ENCODE measurements around the gene CLEC4M. TPM values are rescaled to one million over a fixed set of nuclear protein-coding genes. Genes with fewer than 3 reads are reported as not detected.

The CLEC4M gene
- total RNA-seq, 1 donor from 2014 or later, result not detected

DNA sequence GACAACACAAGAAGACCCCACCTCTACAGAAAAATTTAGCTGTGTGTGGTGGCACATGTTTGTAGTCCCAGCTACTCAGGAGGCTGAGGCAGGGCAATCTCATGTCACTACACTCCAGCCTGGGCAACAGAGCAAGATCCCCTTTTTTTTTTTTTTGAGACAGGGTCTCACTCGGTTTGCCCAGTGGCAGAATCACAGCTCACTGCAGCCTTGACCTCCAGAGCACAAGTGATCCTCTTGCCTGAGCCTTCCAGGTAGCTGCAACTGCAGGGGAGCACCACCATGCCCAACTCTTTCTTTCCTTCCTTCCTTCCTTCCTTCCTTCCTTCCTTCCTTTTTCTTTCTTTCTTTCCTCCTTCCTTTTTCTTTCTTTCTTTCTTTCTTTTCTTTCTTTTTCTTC lies 26.9 kb upstream of the CLEC4M start:
- Histone ChIP-seq H3K27ac (no peak overlapping the region), H3K4me3 (no peak overlapping the region), H3K27me3 (no peaks in the 10 kb centered on the region), H3K36me3 (no peaks in the 10 kb centered on the region), H3K9me3 (no peaks in the 10 kb centered on the region), H3K4me1 (no peaks in the 10 kb centered on the region)
- intact Hi-C loops (cut with DNase I), result no loop called here
- DNase-seq (ENCODE audit: extremely low spot score in 2 of 2), result no peak
- no peak for TF ChIP-seq POLR2AphosphoS5 (IDR thresholded peaks at IDR 0.05; ENCODE audit: insufficient read depth in 1 of 2, low read depth in 1 of 2)
- TF ChIP-seq POLR2A (IDR thresholded peaks at IDR 0.05), result no peak
- TF ChIP-seq, protein P1, sequence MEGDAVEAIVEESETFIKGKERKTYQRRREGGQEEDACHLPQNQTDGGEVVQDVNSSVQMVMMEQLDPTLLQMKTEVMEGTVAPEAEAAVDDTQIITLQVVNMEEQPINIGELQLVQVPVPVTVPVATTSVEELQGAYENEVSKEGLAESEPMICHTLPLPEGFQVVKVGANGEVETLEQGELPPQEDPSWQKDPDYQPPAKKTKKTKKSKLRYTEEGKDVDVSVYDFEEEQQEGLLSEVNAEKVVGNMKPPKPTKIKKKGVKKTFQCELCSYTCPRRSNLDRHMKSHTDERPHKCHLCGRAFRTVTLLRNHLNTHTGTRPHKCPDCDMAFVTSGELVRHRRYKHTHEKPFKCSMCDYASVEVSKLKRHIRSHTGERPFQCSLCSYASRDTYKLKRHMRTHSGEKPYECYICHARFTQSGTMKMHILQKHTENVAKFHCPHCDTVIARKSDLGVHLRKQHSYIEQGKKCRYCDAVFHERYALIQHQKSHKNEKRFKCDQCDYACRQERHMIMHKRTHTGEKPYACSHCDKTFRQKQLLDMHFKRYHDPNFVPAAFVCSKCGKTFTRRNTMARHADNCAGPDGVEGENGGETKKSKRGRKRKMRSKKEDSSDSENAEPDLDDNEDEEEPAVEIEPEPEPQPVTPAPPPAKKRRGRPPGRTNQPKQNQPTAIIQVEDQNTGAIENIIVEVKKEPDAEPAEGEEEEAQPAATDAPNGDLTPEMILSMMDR (IDR thresholded peaks at IDR 0.05), result no peak

DNA sequence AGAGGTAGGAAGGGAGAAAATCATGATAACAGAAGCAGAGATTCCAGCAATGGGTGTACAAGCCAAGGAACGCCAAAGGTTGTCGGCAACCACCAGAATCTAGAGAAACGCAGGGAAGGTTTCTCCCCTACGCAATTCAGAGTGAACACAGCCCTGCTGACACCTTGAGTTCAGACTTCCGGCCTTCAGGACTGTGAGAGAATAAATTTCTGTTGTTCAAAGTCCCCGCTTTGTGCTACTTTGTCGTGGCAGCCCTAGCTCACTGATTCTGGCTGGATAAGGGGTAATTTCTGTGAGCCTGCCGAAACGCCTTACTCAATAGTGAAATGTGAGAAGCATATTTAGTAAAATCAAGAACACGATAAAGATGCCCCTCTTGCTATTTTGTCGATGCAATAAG lies 25.8 kb upstream of the CLEC4M start:
- TF ChIP-seq POLR2A (IDR thresholded peaks at IDR 0.05) (no peak), POLR2AphosphoS5 (IDR thresholded peaks at IDR 0.05; ENCODE audit: insufficient read depth in 1 of 2, low read depth in 1 of 2) (no peak)
- TF ChIP-seq, protein P1 (IDR thresholded peaks at IDR 0.05), result no peak
- Histone ChIP-seq H3K9me3 (no peaks in the 10 kb centered on the region), H3K36me3 (no peaks in the 10 kb centered on the region), H3K27ac (no peak overlapping the region), H3K27me3 (no peaks in the 10 kb centered on the region), H3K4me1 (no peaks in the 10 kb centered on the region), H3K4me3 (no peak overlapping the region)
- intact Hi-C loops (cut with DNase I), result no loop called here
- no peak for DNase-seq (ENCODE audit: extremely low spot score in 2 of 2)

DNA sequence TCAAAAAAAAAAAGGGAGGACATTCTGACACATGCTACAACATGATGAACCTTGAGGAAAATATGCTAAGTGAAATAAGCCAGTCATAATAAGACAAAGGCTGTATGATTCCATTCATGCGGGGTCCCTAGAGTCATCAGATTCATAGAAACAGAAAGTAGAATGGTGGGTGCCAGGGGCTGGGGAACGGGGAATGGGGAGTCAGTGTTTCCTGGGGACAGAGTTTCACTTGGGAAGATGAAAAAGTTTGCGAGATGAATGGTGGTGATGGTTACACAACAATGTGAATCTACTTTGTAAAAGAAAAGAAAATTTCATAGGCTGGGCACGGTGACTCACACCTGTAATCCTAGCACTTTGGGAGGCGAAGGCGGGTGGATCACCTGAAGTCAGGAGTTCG lies 25.0 kb upstream of the CLEC4M start:
- Histone ChIP-seq H3K4me1 (no peaks in the 10 kb centered on the region), H3K27ac (no peak overlapping the region), H3K4me3 (no peak overlapping the region), H3K27me3 (no peaks in the 10 kb centered on the region), H3K9me3 (no peaks in the 10 kb centered on the region), H3K36me3 (no peaks in the 10 kb centered on the region)
- TF ChIP-seq POLR2AphosphoS5 (IDR thresholded peaks at IDR 0.05; ENCODE audit: insufficient read depth in 1 of 2, low read depth in 1 of 2), result no peak
- TF ChIP-seq POLR2A (IDR thresholded peaks at IDR 0.05), result no peak
- TF ChIP-seq, protein P1 (IDR thresholded peaks at IDR 0.05), result no peak
- intact Hi-C loops (cut with DNase I), result no loop called here
- DNase-seq (ENCODE audit: extremely low spot score in 2 of 2), result no peak

DNA sequence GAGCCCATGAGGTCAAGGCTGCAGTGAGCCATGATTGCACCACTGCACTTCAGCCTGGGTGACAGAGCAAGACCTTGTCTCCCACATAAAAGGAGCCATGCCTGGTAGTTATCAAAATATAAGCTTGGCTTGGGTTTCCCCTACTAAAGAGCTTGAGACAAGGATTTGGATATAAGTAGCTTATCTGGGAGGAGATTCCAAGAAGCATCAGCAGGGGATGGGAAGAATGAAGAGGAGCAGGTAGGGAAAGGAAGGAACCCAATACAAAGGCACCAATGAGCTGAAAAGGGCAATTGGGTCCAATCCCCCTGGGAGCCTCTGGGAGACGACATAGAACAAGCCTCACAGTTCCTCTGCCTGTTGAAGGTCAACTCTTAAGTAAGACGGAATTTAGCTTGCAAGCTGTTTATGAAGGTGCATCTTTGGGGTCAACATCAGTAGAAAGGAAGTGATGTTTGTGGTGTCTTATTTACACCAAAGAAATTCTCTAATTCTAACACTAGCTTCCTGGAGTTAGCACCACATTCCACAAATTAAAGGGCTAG lies 23.8 kb upstream of the CLEC4M start:
- H3K4me3 ChIP-seq, result no peak overlapping the region
- no peaks in the 10 kb centered on the region for H3K27me3 ChIP-seq
- no peaks in the 10 kb centered on the region for H3K9me3 ChIP-seq
- no peak for TF ChIP-seq POLR2AphosphoS5 (IDR thresholded peaks at IDR 0.05; ENCODE audit: insufficient read depth in 1 of 2, low read depth in 1 of 2)
- no peak for TF ChIP-seq POLR2A (IDR thresholded peaks at IDR 0.05)
- TF ChIP-seq, protein P1 (IDR thresholded peaks at IDR 0.05), result no peak
- intact Hi-C loops (cut with DNase I), result no loop called here
- no peaks in the 10 kb centered on the region for H3K4me1 ChIP-seq
- DNase-seq (ENCODE audit: extremely low spot score in 2 of 2), result no peak
- H3K36me3 ChIP-seq, result no peaks in the 10 kb centered on the region
- H3K27ac ChIP-seq, result no peak overlapping the region

DNA sequence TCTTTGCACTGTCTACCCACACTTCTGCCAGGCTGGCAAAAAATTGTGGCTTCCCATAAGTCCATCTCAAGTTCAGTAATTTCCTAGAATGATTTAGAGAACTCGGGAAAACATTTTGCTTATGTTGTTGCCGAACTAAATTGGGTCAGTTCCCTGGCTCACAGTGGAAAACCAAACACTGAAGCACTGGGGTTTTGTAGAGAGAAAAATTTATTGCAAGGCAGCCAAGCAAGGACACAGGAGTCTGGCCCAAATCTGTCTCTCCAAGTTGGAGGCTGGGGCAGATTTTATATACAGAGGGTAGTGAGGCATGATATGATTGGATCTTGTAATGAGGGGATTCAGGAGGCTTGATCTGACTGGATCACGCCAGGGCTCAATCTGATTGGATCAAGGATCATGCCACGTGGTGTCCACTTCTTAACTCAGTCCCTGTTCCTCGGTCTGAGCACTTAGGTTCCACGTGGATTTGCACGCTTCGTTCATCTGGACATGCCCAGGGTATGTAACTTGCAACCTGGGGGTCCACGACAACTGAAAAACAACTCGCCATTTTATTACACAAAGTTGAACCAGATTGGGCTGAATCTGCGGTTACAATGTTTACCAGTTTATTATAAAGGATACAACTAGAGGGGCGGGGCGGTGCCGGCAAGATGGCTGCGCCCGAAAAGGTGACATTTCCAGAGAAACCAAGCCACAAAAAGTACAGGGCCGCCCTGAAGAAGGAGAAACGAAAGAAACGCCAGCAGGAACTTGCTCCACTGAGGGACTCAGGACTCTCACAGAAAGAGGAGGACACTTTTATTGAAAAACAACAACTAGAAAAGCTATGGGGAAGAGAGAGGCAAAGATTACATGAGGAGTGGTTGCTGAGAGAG lies 23.0 kb upstream of the CLEC4M start:
- TF ChIP-seq POLR2AphosphoS5 (IDR thresholded peaks at IDR 0.05; ENCODE audit: insufficient read depth in 1 of 2, low read depth in 1 of 2) (no peak), POLR2A (IDR thresholded peaks at IDR 0.05) (no peak)
- TF ChIP-seq, protein P1 (IDR thresholded peaks at IDR 0.05), result no peak
- intact Hi-C loops (cut with DNase I), result no loop called here
- no peaks in the 10 kb centered on the region for H3K9me3 ChIP-seq
- no peaks in the 10 kb centered on the region for H3K4me1 ChIP-seq
- H3K27ac ChIP-seq, result no peak overlapping the region
- DNase-seq (ENCODE audit: extremely low spot score in 2 of 2), result no peak
- no peak overlapping the region for H3K4me3 ChIP-seq
- H3K27me3 ChIP-seq, result no peaks in the 10 kb centered on the region
- H3K36me3 ChIP-seq, result no peaks in the 10 kb centered on the region

Data from vagina (tissue), 2 donors.